SK-N-SH (cell line): ENCODE data around the gene RRAGC. TPM values are rescaled to one million over a fixed set of nuclear protein-coding genes. Genes with fewer than 3 reads are reported as not detected.

Source experiments
- CTCF ChIA-PET: fragments of 300-600, 350-600 bp; formaldehyde crosslinking; extraction: SDS; loops from one replicate; lab custom pipeline; 2021; lab: Yijun Ruan, JAX
- POLR2A ChIA-PET: fragments of 350-600 bp; sonication (Branson Sonifier 250); formaldehyde crosslinking; extraction: SDS; loops from one replicate; lab custom pipeline; 2020; ENCODE audit warnings: antibody characterized with exemption, inconsistent platforms; lab: Yijun Ruan, JAX
- DNase-seq: peaks from one replicate; pipeline ENCODE4 v3.0.0; 2012
- H2AFZ ChIP-seq: fragments of 200-600 bp; sonication (generic); 2 replicates; pipeline ENCODE4 v1.8.1; 2016; ENCODE audit warnings: antibody characterized with exemption, mild to moderate bottlenecking, low read depth
- H3F3A ChIP-seq: fragments of 200-600 bp; sonication (generic); replicated peaks from 2 replicates; pipeline ENCODE3; 2016; ENCODE audit warnings: antibody characterized with exemption, mild to moderate bottlenecking; ENCODE audit not compliant: insufficient read depth
- H3K27ac ChIP-seq, 2 experiments: fragments of 200-500 bp in 1 of 2; fragments of 200-600 bp in 1 of 2; sonication (Bioruptor generic) in 1 of 2; sonication (generic), shearing (Covaris generic) in 1 of 2; 2 replicates each; pipeline versions ENCODE4 v1.5.1 to v1.6.1; 2014 to 2016; ENCODE audit warnings: low read depth in 2 of 2, inconsistent platforms in 1 of 2, low read length in 1 of 2, mild to moderate bottlenecking in 1 of 2, mixed read lengths in 1 of 2
- H3K27me3 ChIP-seq: fragments of 200-600 bp; sonication (generic), shearing (Covaris generic); 2 replicates; pipeline ENCODE4 v1.6.1; 2016; ENCODE audit warnings: mixed run types; ENCODE audit not compliant: insufficient read depth
- H3K36me3 ChIP-seq, 2 experiments: fragments of 200-500 bp in 1 of 2; fragments of 200-600 bp in 1 of 2; sonication (Bioruptor generic) in 1 of 2; sonication (generic) in 1 of 2; replicated peaks in 1 of 2; 2 replicates each; pipeline versions ENCODE3 to v1.5.1; 2014 to 2016; ENCODE audit warnings: low read length in 1 of 2, mild to moderate bottlenecking in 1 of 2; ENCODE audit not compliant: insufficient read depth in 2 of 2, control insufficient read depth in 1 of 2
- H3K4me1 ChIP-seq, 2 experiments: fragments of 200-500 bp in 1 of 2; fragments of 200-600 bp in 1 of 2; sonication (Bioruptor generic) in 1 of 2; sonication (generic), shearing (Covaris generic) in 1 of 2; 2 replicates each; pipeline versions ENCODE4 v1.5.1 to v1.6.1; 2014 to 2016; ENCODE audit warnings: low read depth in 1 of 2, low read length in 1 of 2, mixed run types in 1 of 2; ENCODE audit not compliant: insufficient read depth in 2 of 2, control insufficient read depth in 1 of 2
- H3K4me2 ChIP-seq: fragments of 200-600 bp; sonication (generic), shearing (Covaris generic); 2 replicates; pipeline ENCODE4 v1.6.1; 2017; ENCODE audit warnings: mixed run types
- H3K4me3 ChIP-seq, 2 experiments: fragments of 200-500 bp in 1 of 2; fragments of 200-600 bp in 1 of 2; sonication (Bioruptor generic) in 1 of 2; sonication (generic), shearing (Covaris generic) in 1 of 2; 2 replicates each; pipeline versions ENCODE4 v1.5.1 to v1.8.1; 2014 to 2016; ENCODE audit warnings: low read depth in 2 of 2, inconsistent platforms in 1 of 2, low read length in 1 of 2, mild to moderate bottlenecking in 1 of 2, mixed read lengths in 1 of 2, moderate library complexity in 1 of 2
- H3K79me2 ChIP-seq: fragments of 200-600 bp; sonication (generic); 2 replicates; pipeline ENCODE4 v1.8.1; 2017; ENCODE audit warnings: mild to moderate bottlenecking; ENCODE audit not compliant: insufficient read depth
- H3K9ac ChIP-seq: fragments of 200-600 bp; sonication (generic); 2 replicates; pipeline ENCODE4 v1.6.1; 2017; ENCODE audit warnings: mixed run types
- H3K9me2 ChIP-seq: fragments of 200-600 bp; sonication (generic); 2 replicates; pipeline ENCODE4 v1.6.1; 2017; ENCODE audit warnings: mixed run types
- H3K9me3 ChIP-seq: fragments of 200-600 bp; sonication (generic); 2 replicates; pipeline ENCODE4 v1.6.1; 2017; ENCODE audit warnings: mixed run types, mild to moderate bottlenecking, moderate library complexity
- H4K20me1 ChIP-seq: fragments of 200-600 bp; sonication (generic); 2 replicates; pipeline ENCODE4 v1.6.1; 2017; ENCODE audit warnings: mild to moderate bottlenecking, mixed run types; ENCODE audit not compliant: insufficient read depth
- EZH2phosphoT487 ChIP-seq: fragments of 200-600 bp; sonication (generic); IDR thresholded peaks from 2 replicates; pipeline ENCODE4 v1.6.1; 2017; ENCODE audit warnings: low read depth, mixed run types, mild to moderate bottlenecking, antibody characterized with exemption, moderate library complexity, borderline replicate concordance
- FOXM1 ChIP-seq: IDR thresholded peaks from 2 replicates; pipeline ENCODE4 v1.4.0; 2012; ENCODE audit warnings: low read depth, mild to moderate bottlenecking
- MEF2A ChIP-seq: IDR thresholded peaks from 2 replicates; pipeline ENCODE4 v1.4.0; 2012; ENCODE audit warnings: low read depth, borderline replicate concordance
- MXI1 ChIP-seq: IDR thresholded peaks from 2 replicates; pipeline ENCODE4 v1.6.1; 2012; ENCODE audit warnings: mild to moderate bottlenecking, low read depth, low read length, improper control_type of control experiment
- NFIC ChIP-seq: IDR thresholded peaks from 2 replicates; pipeline ENCODE4 v1.4.0; 2012; ENCODE audit warnings: borderline replicate concordance
- NRF1 ChIP-seq: IDR thresholded peaks from 2 replicates; pipeline ENCODE4 v1.6.1; 2012; ENCODE audit warnings: low read depth, mild to moderate bottlenecking, low read length
- POLR2AphosphoS5 ChIP-seq: IDR thresholded peaks from 2 replicates; pipeline ENCODE4 v1.6.1; 2012; ENCODE audit warnings: low read depth, low read length
- RCOR1 ChIP-seq: fragments of 150-350 bp; IDR thresholded peaks from 2 replicates; pipeline ENCODE4 v1.6.1; 2017; ENCODE audit warnings: antibody characterized with exemption, low read length
- RFX5 ChIP-seq: IDR thresholded peaks from 2 replicates; pipeline ENCODE4 v1.6.1; 2012; ENCODE audit warnings: mild to moderate bottlenecking, improper control_type of control experiment, low read length
- TAF1 ChIP-seq: IDR thresholded peaks from 2 replicates; pipeline ENCODE4 v1.6.1; 2012; ENCODE audit warnings: low read depth, mild to moderate bottlenecking, low read length, moderate library complexity, borderline replicate concordance
- TCF12 ChIP-seq: IDR thresholded peaks from 2 replicates; pipeline ENCODE4 v1.4.0; 2012
- USF2 ChIP-seq: fragments of 150-350 bp; IDR thresholded peaks from 2 replicates; pipeline ENCODE4 v1.6.1; 2017; ENCODE audit warnings: antibody characterized with exemption, low read length, low read depth, borderline replicate concordance
- YY1 ChIP-seq: IDR thresholded peaks from 2 replicates; pipeline ENCODE4 v1.4.0; 2012; ENCODE audit warnings: low read depth, mild to moderate bottlenecking
- WGBS: methylation state at CpG from one replicate; pipeline ENCODE4 v1.1.6; 2017; ENCODE audit warnings: low lambda C conversion rate; 5-methylcytosine and 5-hydroxymethylcytosine counted together
- polyA plus RNA-seq, 3 experiments: library from polyadenylated mRNA; depleted of rRNA; stranded (reverse); fragments of >200 nt; gene quantifications; 2 replicates each; pipeline ENCODE4 v1.2.3, GENCODE V29; 2012
- TF ChIP-seq, protein P1 (sequence below): IDR thresholded peaks from 2 replicates; pipeline ENCODE4 v1.4.0; 2012; ENCODE audit warnings: low read depth, borderline replicate concordance
- TF ChIP-seq, protein P2 (sequence below): IDR thresholded peaks from 2 replicates; pipeline ENCODE4 v1.6.1; 2012; ENCODE audit warnings: mild to moderate bottlenecking, low read depth, low read length, moderate library complexity

RRAGC gene
- polyA plus RNA-seq, 1 of the 3 experiments (the other 2 are of a cell fraction) = 9.6 TPM

- WGBS = 52% methylated on average over 3 of the region's 3 CpGs
- no peaks in the 10 kb centered on the region for H3K9me3 ChIP-seq
- no peaks in the 10 kb centered on the region for H3K36me3 ChIP-seq
- CTCF ChIA-PET = interaction anchor here (1.1 to 4.9 kb wide), 5 partner anchors 8 to 806 kb away, joined by 3 to 58 read pairs (median 5); no protein-coding TSS in a partner anchor
- peaks cover 4% of the 10 kb centered on the region for H3F3A ChIP-seq
- H3K27me3 ChIP-seq = peaks cover 27% of the 10 kb centered on the region; the same call in 1 of the 2 replicates
- H3K79me2 ChIP-seq = no peaks in the 10 kb centered on the region
- H2AFZ ChIP-seq = no peak overlapping the region
- no peak overlapping the region for H3K4me2 ChIP-seq
- H3K4me1 ChIP-seq = no peaks in the 10 kb centered on the region
- H3K27ac ChIP-seq = no peak overlapping the region
- H3K9ac ChIP-seq = no peak overlapping the region
- H3K4me3 ChIP-seq = no peak overlapping the region
- POLR2A ChIA-PET = interaction anchor here (0.5 kb wide), 1 partner anchor 349 kb away, joined by 3 read pairs; no protein-coding TSS in a partner anchor
- no peaks in the 10 kb centered on the region for H4K20me1 ChIP-seq
- no peak for DNase-seq
- TF ChIP-seq EZH2phosphoT487 (no peak), POLR2AphosphoS5 (no peak), TCF12 (no peak), MXI1 (no peak), YY1 (no peak), MEF2A (no peak), USF2 (no peak), NFIC (no peak), NRF1 (no peak), TAF1 (no peak), RCOR1 (no peak), RFX5 (no peak), FOXM1 (no peak)
- TF ChIP-seq, protein P1, sequence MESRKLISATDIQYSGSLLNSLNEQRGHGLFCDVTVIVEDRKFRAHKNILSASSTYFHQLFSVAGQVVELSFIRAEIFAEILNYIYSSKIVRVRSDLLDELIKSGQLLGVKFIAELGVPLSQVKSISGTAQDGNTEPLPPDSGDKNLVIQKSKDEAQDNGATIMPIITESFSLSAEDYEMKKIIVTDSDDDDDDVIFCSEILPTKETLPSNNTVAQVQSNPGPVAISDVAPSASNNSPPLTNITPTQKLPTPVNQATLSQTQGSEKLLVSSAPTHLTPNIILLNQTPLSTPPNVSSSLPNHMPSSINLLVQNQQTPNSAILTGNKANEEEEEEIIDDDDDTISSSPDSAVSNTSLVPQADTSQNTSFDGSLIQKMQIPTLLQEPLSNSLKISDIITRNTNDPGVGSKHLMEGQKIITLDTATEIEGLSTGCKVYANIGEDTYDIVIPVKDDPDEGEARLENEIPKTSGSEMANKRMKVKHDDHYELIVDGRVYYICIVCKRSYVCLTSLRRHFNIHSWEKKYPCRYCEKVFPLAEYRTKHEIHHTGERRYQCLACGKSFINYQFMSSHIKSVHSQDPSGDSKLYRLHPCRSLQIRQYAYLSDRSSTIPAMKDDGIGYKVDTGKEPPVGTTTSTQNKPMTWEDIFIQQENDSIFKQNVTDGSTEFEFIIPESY = no peak
- TF ChIP-seq, protein P2, sequence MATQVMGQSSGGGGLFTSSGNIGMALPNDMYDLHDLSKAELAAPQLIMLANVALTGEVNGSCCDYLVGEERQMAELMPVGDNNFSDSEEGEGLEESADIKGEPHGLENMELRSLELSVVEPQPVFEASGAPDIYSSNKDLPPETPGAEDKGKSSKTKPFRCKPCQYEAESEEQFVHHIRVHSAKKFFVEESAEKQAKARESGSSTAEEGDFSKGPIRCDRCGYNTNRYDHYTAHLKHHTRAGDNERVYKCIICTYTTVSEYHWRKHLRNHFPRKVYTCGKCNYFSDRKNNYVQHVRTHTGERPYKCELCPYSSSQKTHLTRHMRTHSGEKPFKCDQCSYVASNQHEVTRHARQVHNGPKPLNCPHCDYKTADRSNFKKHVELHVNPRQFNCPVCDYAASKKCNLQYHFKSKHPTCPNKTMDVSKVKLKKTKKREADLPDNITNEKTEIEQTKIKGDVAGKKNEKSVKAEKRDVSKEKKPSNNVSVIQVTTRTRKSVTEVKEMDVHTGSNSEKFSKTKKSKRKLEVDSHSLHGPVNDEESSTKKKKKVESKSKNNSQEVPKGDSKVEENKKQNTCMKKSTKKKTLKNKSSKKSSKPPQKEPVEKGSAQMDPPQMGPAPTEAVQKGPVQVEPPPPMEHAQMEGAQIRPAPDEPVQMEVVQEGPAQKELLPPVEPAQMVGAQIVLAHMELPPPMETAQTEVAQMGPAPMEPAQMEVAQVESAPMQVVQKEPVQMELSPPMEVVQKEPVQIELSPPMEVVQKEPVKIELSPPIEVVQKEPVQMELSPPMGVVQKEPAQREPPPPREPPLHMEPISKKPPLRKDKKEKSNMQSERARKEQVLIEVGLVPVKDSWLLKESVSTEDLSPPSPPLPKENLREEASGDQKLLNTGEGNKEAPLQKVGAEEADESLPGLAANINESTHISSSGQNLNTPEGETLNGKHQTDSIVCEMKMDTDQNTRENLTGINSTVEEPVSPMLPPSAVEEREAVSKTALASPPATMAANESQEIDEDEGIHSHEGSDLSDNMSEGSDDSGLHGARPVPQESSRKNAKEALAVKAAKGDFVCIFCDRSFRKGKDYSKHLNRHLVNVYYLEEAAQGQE = no peak
- no peaks in the 10 kb centered on the region for H3K9me2 ChIP-seq
Measured at GRCh38 chr1:38832370-38832734, 27.2 kb downstream of the RRAGC start.
